Inferior parietal cortex (tissue), 1 donor: ENCODE measurements around the gene METTL22.

Source experiments
- DNase-seq: peaks from one replicate; pipeline ENCODE4 v3.0.0-alpha.2; 2016; ENCODE audit errors: extremely low spot score

The METTL22 gene

DNA sequence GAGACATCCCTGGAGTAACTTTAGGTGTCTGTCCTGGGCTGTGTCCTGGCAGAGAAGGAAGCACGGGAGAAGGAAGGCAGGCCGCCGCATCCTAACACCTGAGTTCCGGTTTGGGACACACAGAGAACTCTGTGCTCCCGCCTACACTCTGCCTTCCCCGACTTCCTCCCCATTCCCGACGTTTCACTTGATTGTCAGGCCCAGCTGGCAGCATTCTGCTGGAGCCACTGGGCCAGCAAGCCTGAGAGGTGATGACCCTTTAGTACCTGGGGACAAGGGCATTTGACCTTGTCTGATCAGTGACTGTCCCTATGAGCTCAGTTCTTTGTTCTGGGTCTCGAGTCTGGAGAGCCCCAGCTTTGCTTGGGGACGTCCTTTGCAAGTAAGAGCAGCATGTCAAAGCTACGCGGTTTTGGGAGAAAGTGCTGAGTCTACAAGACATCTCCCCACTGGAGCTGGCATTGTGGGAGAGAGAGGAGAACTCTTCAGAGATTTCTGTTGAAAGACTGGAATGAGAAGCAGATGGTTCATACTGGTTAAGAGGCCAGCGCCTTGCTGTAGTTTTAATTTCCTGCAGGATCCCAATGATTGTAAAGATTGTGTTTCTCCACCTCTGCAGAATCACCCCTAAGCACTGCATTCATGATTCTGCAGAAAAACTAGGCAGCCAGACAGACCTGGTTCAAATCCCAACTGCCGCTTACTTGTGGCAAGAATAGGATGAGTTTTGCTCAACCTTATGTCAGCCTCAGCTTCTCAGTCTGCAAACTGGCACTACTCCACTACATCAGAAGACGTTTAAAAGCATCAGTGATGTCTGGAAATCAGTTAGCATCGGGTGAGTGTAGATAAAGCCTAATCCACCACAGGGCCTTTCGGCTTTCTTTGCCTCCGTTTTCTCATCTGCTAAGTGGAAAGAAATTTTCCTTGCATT, 73.6 kb downstream of the METTL22 start:
- DNase-seq, result no peak

DNA sequence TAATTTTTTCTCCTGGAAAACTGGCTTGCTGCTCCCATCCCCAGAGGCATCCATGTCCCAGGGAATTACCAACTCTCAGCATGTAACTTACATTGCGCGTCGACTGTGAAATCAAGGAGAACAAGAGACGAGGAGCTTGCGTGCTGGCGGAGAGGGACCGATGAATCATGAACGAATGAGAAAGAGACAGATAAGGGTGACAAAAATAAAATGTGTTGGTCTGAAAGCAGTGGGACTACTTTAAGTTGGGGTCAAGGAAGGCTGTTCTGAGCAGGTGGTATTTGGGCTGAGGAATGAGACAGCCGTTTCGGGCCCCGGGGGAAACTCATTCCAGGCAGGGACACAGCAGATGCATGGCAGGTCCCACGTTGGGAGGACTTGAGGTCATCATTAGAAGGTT, 75.4 kb downstream of the METTL22 start:
- no peak for DNase-seq

DNA sequence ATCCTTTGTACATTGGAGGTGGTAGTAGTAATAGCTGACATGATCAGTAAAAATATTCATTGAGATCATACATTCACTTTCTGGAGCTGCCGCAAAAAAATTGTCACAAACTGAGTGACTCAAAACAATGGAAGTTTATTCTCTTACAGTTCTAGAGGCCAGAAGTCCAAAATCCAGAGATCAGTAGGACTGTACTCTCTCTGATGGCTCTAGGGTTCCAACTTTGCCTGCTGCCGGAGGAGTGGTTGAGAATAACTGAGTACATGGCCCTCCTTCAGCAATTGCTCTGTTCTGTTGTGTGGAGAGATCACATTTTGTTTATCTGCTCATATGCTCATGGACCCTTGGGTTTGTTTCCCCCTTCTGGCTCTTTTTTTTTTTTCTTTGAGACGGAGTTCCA, 76.5 kb downstream of the METTL22 start:
- DNase-seq, result no peak
